Hepatic stellate cell (primary cell): Measurements from ENCODE around the gene SVIP.

ENCODE experiments used
- DNase-seq: peaks from one replicate; pipeline ENCODE4 v3.0.0; 2011; ENCODE audit warnings: low spot score

SVIP gene, protein sequence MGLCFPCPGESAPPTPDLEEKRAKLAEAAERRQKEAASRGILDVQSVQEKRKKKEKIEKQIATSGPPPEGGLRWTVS

DNA sequence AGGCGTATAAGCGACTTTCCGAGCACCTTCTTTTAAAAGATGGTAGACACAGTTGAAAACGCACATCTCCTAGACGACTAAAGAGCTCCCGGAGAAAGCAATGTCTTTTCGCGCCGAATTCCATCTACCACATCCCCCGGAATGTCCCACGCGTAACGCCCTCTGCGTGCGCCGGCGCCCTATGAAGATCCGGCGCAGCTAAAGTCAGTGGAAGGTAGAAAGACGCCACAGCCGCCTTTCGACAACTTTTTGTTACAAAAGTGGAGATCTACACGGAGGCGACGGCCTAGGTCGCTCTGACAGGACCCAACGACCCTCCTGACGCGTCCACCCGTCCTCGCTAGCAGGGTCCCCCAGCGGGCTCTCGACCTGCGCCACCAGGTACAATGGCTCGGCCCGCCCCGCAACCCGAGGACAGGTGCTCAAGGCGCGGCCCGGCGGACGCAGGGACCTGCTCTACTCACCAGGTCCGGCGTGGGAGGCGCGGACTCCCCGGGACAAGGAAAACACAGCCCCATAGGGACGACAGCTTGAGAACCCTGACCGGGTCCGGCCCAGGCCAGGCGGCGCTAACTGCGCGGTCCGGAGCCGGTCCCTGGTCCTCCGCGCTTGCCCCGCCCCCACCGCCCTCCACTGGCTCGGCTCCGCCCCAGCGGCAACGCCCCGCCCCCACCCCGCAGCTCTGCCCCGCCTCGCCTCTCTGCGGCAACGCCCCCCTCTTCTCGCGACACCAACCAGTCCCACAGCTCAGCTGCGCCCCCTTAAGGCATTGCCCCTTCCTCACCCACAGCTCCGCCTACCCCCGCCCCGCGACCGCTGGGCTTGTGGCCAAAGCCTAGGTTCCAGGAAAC, at the start of gene SVIP:
SVIP (minus strand) TSS at position 571 of the 851 bp plus-strand sequence; CDS start at position 518, 53 bp downstream.
- peak; percentile 68 for DNase-seq

DNA sequence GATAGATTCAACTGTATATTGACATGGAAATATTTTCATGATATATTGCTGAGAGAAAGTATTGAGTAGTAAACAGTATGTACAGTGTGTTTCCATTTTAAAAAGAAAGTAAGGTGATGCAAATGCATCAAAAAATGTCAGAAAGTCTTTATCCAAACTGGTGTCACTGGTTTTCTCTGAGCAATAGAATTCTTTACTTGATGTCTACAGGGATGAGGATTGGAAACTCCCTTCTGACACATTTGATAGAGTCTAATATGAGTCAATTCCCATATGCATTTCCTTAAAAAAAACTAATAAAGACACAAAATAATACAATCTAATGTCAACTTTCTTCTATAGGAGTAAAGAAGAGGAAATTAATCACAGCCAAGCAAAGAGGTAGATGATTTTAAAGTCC, 49.0 kb upstream of the SVIP start:
- no peak for DNase-seq

DNA sequence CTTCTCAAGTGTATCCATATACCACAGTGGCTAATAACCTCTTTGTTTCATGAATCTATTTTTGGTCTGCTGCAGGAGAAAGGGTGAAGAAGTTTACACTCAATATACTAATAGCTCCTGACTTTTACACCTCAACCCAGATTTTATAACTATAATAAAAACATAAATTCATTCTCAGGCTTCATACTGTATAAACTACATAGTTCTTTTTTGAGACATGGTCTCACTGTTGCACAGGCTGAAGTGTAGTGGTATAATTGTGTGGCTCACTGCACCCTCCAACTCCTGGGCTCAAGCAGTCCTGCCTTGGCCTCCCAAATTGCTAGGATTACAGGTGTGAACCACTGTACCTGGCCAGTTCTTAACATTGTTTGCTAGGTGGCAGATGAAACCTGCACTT, 48.4 kb upstream of the SVIP start:
- DNase-seq: no peak

DNA sequence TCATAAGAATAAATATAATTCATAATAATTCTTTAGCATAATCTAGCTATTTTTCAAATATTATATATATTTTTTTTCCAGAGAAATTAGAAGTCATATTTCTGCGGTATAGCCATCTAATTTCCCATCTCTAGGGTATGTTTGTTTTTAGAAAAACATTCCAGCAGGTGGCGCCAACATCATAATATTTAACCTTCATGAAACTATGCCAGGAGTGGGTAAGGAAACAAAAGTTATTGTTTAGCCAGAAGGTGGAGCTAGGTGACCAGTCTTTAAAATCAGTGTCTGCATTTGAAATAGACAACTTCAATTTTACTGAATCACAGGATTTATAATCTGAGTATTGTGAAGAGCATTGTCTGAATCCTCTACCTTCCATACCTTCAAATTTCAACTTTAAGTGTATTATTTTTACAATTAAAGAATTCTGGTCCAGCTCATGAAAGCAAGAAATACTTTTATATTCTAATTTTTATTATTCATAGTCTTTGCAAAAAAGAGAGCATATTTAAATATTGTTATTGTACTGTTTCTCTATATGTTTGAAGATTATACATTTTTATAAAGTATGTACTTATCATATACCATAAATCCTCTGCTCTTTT, 46.4 kb upstream of the SVIP start:
- peak; percentile 9 for DNase-seq

DNA sequence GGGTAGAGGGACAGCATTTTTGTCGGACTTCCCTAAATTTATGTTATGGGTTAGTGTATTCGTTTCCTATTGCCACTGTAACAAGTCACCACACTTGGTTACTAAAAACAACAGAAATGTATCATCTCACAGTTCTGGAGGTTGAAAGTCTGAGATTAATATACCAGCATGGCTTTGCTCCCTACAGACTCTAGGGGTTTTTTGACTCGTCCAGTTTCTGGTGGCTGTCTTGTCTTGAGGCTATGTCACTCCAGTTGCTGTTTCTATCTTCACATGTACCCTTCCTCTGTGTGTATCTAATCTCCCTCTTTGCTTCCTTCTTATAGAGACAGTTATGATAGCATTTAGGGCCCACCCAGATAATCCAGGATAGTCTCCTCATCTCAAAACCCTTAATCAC, 39.7 kb upstream of the SVIP start:
- no peak for DNase-seq

DNA sequence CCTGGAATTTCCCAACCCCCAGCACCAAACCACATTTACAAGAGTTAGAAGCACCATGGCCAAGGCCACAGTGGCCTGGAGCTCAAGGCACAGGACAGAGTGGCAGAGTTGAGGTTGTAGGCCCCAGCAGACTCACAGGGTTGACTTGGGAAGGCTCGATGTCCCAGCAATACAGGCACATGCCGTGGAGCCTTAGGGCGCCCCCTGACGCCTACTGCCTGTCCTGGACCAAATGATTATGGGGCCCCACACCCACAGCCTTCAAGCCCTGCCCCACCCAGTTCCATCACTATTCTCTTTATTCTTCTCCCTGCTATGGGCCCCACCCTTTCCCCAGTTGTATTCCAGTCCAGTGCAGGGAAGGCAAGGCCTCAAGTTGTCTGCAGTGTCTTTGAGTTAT, 30.6 kb upstream of the SVIP start, which contains the start of gene CCDC179:
CCDC179 (minus strand) TSS at position 234 of the 400 bp plus-strand sequence; CDS start at position 181, 53 bp downstream.
- DNase-seq: no peak

DNA sequence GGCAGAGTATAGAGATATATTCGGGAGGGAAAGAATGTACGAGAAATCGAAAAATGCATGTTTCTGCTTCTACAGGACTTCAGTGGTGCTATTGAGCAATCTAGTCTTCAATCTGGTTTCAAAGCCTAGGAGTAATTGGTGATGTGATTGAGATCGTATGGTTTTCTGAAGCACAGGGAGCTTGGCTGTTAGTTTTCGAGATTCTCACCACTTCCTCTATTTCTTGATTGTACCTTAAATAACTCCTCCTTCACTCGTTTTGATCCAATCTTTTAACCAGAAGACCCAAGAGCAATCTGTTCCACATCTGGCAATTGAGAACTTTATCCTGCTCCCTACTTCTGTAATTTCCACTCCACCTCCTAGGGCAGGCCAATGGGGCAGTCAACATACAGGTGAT, 30.2 kb upstream of the SVIP start:
- no peak for DNase-seq

DNA sequence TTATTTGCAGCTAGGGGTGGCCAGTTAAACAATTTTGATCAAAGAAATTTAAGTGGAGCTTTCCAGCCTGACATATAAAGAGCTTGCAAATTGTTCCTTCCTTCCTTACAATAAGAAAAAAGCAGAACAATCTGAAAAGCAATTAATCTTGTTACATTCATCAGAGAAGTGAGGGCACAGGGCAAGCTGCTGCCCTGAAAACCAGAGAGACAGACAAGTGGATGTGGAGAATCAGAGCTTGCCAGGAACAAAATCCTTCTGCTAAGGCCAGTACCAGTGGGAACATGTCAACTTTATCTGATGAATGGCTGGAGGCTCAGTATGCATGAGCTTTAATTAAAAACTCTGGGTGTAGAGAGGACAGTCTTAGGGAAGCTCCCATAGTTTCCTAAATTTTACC, 21.9 kb upstream of the SVIP start:
- no peak for DNase-seq

DNA sequence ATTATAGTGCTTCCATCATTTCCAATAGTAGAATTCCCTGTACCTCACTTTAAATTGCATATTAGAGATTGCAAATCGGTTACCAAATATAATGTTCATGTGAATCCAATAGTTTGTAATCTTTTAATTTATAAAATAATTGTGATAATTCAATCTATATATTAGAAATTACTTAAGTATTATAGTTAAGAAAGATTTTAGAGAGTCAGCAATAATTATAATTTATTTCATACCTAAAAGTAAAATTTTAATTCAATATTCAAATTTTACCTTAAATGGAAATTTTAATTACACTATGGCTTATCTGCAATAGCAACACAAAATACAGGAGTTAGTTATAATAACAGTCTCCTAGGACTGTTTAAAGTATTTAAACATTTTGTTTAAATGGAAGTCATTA, 17.1 kb upstream of the SVIP start:
- DNase-seq: no peak

DNA sequence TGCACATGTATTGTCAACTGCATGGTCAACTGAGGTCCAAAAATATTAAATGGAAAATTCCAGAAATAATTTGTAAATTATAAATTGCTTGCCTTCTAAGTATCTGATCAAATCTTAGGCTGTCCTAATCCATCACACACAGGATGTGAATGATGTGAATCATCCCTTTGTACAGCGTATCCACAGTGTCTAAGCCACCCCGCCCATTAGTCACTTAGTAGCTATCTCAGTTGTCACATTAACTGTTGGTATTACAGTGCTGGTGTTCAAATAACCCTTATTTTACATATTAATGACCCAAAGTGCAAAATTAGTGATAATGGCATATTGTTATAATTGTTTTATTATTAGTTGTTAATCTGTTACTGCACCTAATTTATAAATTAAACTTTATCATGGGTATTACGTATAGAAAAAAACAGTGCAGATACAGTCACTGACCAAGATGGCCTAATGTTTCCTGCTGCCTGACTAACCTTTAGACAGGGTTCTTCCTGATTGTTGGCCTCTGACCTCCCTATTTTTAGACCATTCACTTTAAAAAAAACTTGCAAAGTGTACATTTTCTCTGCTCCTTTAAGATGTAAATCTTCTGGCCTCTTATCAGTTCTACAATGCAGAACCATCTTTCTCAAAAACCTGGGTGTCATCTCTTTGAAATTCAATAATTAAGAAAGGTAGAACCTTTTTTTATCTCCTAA, 2.9 kb upstream of the SVIP start:
- DNase-seq: no peak

DNA sequence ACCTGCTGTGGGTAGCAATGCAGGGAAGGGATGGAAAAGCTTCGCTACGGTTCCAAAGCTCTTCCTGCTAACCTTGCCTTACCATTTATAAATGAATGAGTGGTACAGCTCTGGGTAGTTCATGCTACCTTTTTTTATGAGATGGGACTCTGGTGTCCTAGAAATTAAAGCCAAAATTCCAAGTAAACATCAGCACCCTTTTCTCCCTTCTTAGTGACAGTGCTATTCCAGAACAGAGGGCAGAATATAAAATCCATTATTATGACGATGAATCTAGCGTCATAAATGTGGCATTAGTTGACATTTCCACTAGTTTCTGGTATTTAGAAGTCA, 447 bp upstream of the SVIP start:
- no peak for DNase-seq

DNA sequence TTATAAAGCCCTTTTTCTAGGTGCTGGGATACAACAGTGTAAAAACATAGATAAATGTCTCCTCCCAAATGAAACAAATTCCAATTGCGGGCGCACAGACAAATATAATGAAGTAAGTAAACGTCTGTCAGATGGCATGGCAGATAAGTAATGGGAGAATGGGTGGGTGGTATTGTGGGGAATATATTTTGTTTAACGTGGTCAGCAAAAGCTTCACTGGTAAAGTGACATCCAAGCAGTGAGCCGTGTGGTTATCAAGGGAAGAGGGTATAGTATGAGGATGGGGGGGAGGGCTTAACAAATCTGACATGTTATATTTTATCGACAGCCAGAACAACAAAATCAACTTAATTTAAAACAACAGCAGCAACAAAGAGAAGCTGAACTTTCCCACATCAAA, 1.2 kb downstream of the SVIP start:
- DNase-seq: no peak

DNA sequence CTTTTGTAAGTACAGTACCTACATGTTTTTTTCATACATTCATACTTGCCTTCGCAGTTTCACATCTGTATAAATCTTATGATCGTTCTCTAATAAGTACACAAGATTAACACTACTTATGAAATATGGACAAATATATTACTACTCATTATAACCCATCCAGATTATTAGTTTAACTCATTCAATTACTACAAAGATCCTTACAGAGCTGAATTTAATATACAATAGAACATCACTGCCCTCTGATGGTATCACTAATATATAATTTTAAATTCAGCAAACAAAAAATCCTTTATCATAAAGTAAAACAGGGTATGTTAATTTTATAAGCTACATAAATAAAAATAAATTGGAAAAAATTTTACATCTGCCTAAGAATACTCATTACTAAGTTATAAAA, 7.4 kb downstream of the SVIP start:
- DNase-seq: no peak

DNA sequence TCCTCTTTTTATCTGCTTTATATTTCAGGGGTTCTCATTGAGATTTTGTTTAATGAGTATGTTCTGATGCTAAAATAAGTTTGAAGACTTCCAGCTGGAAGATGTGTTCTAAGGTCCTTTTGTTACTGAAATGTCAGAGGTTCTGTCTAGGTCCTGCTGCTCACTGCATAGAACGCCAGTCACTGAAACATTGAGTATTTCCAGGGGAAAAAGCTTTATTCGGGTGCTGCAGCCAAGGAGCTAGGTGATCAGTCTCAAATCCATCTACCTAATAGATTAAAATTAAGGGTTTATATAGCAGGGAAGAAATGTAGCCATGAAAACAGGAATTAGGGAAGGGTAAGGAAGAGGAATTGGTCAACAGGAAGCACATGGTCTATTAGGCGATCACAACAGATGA, 19.7 kb downstream of the SVIP start:
- no peak for DNase-seq

DNA sequence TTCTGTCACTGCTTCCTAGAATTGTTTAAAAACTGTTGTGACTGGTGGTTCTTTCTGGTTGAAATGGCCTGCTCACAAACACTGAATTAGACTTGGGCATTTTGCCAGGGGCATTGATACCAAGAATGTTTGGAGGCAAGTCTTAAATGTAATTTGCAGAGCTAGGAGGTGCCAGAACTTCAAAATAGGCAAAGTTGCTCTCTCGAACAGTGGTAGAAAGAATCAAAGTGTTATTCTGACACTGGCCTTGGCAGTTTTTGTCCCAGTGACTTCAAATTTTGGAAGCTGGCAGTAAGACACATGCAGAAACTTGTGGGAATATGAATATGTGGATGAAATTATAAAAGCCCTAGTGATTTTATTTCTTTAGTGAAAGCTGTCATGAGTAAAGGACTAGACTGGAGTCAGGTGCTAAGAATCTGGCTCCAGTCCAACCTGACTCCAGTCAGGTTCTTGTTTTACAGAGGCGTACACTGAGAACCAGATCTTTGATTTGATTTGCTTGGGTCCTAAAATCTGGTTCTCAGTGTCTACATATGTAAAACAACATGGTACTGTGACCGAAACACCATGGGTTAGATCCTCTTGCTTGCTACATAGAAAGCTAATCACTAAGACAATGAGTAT, 20.9 kb downstream of the SVIP start:
- DNase-seq: no peak

DNA sequence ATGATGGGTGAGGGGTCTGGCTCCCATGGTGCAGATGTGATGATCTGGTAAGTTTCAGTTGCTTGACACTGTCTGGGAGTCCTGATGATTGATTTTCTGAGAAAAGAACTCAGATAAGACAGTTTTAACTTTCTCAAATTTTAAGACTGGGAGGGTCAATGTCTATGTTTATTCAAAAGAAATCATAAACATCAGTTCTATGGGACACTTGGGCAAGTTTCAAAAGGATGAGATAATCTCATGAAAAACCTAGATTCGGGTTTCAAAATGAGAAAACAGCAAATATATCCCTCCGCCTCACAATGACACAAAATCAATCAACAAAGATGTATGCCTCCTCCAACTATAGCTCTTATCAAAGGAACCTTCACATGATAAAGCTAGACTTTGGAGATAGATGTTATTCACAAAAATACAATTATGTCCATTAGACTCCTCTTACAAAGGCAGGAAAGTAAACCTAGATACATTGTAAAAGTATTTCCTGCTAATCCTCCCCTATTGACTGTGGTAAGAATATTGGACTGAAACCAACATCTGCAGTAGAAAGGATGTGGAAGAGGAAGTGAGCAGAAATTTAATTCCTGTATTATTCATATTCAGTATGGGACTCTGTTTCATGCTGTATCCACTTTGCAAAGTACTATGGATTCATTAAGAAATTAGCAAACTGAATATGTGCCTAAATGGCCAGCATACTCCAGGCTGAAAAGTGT, 21.6 kb downstream of the SVIP start:
- no peak for DNase-seq

DNA sequence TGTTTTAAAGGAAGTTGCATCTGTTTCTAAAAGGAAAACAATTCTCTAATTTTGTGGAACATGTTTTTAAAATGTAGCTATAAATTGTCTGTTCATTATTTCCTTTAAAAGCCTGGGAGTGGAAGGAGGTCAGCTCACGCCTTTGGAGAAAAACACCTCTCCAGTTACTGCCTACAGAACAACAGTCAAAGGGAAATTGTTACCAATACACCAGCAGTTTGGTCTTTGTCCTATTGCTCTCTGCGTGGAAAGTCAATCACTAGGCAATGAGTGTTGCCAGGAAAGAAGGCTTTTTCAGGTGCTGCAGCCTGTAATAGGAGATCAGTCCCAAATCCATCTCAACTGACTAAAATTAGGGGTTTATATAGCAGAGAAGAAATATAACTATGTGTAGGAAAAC, 22.2 kb downstream of the SVIP start:
- no peak for DNase-seq

DNA sequence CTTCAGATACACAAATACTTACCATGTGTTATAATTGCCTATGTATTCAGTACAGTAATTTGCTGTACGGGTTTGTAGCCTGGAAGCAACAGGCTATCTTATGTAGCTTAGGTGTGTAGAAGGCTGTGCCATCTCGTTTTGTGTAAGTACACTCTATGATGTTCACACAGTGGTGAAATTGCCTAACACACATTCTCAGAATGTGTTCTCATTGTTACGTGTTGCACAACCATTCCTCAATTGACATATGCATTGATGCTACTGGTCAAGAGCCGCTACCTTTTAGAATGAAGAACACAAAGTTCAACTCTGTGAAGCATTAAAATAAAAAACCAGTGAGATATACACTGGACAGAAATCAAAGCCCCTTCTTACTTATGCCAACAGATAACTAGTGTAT, 26.7 kb downstream of the SVIP start:
- no peak for DNase-seq

DNA sequence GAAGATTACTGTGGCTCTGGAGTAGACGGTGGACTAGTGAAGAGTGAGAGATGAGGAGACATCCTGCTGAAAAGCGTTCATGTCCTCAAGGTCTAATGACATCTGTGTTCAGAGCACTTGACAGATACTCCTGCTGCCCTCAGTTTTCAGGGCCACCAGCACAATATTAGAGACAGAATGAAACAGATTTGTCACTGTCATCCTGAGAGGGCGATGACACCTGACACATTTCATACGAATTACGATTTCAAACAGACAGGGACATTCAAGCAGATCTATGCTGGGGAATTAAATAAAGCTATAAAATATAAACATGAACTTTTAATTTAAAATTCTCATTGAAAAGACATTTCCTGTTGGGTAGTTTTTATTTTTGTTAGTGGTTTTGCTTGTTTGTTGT, 29.1 kb downstream of the SVIP start:
- no peak for DNase-seq

DNA sequence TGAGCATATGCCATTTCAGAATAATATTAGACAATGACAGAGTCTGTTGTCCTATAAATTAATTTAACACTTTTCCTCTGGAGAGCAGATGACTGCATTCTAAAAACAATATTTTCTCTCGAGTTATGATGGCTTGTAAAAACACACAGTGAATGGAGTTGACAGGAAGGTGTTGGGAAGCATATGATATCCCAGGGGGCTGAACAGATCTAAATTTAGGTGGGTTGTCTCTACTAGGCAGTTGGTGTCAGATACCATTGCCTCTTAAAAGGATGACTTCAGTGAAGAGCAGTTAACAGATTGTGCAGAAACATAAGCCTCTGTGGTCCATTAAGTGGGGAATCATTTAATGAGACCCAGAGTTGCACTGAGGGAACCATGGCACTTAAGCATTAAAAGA, 30.7 kb downstream of the SVIP start:
- no peak for DNase-seq

DNA sequence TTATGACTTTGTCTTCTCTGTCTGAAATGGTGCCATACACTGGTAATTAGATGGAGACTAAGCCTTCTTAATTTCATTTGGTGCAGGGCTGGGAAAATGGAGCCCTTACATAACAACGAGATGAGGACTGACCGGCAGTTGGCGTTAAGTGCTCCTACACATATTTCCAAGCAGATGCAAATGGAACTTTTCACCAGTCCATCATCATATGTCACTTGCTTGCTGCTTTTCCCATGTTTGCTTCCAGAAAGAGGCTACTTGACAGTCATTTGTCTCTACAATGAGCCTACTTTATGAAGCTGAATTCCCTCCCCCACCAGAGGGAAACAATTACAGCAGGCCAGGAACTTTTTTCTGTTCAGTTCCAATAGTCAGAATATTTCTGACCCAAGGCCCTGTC, 32.6 kb downstream of the SVIP start:
- DNase-seq: no peak

DNA sequence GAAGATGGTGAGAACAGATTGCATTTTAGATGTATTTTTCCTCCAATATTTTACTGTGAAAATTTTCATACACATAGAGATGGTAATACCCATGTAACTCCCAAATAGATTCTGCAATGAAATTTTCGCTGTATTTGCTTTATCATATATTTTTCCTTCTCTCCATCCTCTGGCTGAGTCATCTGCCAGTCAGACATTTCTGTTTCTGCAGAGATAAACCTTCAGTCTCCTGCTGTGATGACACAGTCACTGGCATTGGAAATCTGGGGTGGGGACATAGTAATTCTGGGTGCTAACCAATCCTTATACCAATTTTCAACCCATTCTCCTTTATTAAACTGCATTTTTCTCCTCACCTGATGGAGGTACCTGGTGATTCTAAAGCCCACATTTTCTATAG, 33.7 kb downstream of the SVIP start:
- no peak for DNase-seq
